ENCODE data around the gene ABCG5.

ABCG5 gene

DNA sequence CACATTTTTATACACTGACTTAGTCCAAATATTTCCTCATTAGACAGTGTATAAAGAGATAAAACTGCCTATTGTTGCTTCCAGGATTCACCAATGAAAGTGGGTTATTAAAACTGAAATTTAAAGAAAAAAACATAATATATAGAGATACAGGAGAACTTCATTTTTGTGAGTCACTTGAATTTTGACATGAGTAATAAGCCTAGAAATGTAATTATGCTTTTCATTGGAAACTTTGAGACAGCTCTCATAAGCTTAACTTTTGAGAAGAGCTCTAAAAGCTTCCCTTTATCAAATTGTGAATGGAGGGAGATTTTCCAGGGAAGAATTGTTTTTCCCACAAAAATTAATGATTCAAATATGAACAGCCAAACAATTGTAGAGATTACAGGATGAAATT, 50.7 kb downstream of the ABCG5 start:
- H3K4me3 ChIP-seq (replicated peaks; ENCODE audit: low read depth, low read length): no peak overlapping the region
- no peak for DNase-seq (ENCODE audit: extremely low read depth, low read depth)
- TF ChIP-seq, protein P1, sequence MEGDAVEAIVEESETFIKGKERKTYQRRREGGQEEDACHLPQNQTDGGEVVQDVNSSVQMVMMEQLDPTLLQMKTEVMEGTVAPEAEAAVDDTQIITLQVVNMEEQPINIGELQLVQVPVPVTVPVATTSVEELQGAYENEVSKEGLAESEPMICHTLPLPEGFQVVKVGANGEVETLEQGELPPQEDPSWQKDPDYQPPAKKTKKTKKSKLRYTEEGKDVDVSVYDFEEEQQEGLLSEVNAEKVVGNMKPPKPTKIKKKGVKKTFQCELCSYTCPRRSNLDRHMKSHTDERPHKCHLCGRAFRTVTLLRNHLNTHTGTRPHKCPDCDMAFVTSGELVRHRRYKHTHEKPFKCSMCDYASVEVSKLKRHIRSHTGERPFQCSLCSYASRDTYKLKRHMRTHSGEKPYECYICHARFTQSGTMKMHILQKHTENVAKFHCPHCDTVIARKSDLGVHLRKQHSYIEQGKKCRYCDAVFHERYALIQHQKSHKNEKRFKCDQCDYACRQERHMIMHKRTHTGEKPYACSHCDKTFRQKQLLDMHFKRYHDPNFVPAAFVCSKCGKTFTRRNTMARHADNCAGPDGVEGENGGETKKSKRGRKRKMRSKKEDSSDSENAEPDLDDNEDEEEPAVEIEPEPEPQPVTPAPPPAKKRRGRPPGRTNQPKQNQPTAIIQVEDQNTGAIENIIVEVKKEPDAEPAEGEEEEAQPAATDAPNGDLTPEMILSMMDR (IDR thresholded peaks at IDR 0.05; ENCODE audit: low read depth, low read length, missing control alignments): no peak

DNA sequence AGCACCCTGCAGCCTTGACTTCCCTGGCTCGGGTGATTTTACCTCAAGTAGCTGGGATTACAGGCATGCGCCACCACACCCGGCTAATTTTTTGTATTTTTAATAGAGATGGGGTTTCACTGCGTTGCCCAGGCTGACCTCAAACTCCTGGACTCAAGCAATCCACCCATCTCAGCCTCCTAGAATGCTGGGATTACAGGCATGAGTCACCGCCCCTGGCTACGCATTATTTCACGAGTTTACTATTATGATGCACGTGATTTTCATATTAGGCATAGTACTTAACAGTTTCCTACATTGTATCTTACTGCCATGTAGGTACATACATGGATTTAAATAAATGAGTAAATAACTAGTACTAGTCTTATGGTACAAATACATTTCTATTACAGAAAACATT, 60.4 kb downstream of the ABCG5 start:
- TF ChIP-seq, protein P1 (IDR thresholded peaks at IDR 0.05; ENCODE audit: low read depth, low read length, missing control alignments): no peak
- H3K4me3 ChIP-seq (replicated peaks; ENCODE audit: low read depth, low read length): no peak overlapping the region
- no peak for DNase-seq (ENCODE audit: extremely low read depth, low read depth)

DNA sequence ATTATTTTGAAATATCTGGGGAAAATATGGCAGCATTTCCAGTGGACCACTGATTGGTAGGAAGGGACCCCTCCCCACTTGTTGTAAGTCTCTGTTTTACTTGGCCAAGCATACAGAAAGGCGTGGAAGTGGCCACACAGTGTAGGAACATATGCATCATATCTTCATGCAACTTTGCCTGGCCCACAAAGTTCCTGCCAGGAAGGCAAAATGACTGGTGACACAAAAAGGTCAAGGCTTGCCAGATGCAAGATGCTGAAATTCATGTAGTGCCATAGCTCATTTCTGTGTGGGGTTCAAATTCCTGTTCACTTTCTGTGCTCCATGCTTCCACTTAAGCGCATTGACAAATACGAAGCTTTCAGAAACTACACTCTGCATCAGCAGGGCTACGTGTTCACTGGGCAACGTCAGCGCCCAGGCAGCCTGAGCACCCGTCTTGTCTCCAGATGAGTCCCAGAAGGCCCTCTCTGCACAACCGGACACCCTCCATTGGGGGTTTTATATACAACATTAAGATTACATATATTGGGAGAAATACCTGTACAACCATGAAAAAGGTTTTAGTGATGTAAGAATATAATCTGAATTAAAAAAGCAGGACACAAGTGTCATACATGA, 61.2 kb downstream of the ABCG5 start:
- TF ChIP-seq, protein P1 (IDR thresholded peaks at IDR 0.05; ENCODE audit: low read depth, low read length, missing control alignments): no peak
- no peak for DNase-seq (ENCODE audit: extremely low read depth, low read depth)
- no peak overlapping the region for H3K4me3 ChIP-seq (replicated peaks; ENCODE audit: low read depth, low read length)

DNA sequence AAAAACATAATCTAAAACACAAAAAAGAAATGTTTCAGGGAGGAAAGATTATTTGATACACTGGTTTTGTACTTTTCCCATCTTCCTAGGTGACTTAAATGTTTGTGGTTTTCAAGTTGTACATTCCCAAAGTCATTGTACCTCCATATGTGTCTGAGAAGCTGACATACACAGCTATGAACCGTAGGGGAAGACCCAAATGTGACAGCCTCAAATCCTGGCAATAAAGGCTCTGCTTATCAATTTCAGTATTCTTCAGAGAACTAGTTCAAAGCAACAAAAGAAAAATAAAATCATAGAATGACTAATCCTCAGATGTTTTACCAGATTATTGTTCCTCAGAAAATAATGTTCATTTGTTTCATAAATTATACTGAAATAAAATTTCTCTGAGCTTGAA, 62.3 kb downstream of the ABCG5 start:
- TF ChIP-seq, protein P1 (IDR thresholded peaks at IDR 0.05; ENCODE audit: low read depth, low read length, missing control alignments): no peak
- no peak overlapping the region for H3K4me3 ChIP-seq (replicated peaks; ENCODE audit: low read depth, low read length)
- no peak for DNase-seq (ENCODE audit: extremely low read depth, low read depth)

DNA sequence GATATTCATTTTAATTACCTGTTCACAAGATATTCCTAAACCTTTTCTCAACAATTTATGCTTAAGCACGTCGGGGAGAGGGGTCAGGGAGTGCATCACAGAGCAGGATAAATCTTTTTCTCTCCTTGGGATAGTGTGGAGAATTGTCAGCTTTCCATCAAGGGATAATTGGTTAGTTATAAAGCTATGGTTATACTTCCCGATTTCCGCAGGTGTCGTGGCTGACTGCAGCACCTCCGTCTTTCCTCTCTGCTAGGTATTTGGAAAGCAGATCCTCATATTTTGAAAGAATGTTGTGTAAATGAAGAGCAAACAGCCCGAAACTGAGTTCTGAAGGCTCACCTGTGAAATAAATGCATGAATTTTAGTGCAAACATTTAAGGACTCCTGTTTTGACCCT, 64.0 kb downstream of the ABCG5 start:
- DNase-seq (ENCODE audit: extremely low read depth, low read depth): no peak
- peak overlapping the region; percentile 81 for H3K4me3 ChIP-seq (replicated peaks; ENCODE audit: low read depth, low read length)
- TF ChIP-seq, protein P1 (IDR thresholded peaks at IDR 0.05; ENCODE audit: low read depth, low read length, missing control alignments): no peak

DNA sequence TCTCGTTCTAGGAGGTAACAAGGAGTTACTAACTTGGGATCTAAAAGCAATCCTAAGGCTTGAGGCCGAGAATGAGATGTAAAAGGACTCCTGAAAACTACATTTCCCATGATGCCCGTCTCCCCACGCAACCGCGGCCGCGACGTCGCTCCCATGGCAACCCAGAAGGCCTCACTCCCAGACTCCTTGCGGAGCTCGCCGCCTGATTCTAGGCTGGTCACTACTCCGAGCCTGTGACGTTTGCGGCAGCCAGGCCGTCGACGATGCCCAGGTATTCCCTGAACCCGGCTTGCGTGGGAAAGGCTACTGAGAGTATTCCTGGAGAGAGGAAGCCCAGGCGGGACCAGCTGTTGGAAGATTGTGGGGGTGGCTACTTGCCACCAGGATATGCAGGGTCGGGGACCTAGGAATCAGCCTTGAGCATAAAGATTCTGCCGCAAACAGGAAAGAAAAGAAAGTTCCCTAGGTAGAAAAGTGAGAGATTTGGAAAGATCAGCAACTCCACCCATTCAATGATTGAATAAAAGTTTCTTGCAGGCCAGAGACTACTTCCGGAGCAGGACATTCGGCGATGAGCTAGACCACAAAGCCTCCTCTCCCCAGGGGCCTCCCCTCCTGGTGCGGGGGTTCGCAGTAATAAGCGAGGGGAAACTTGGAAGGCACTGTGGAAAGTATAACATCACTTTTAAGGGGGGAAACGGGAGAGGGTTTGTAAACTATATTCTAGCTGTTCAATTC, 64.6 kb downstream of the ABCG5 start, which contains the start of gene DYNC2LI1:
TSS of gene DYNC2LI1 (plus strand) at position 164 of the 738 bp plus-strand sequence. CDS start at position 264, 100 bp downstream.
- TF ChIP-seq, protein P1 (IDR thresholded peaks at IDR 0.05; ENCODE audit: low read depth, low read length, missing control alignments): no peak

More for the DNA sequence above, 64.6 kb downstream of the ABCG5 start, which contains the start of gene DYNC2LI1:
- DNase-seq (ENCODE audit: extremely low read depth, low read depth): peak; percentile 64
- peak within 1 kb of the TSS; percentile 81 for H3K4me3 ChIP-seq (replicated peaks; ENCODE audit: low read depth, low read length)
